Caco-2 (cell line): ENCODE measurements around the gene SIRT7. TPM values are rescaled to one million over a fixed set of nuclear protein-coding genes. Genes with fewer than 3 reads are reported as not detected.

ENCODE experiments used
- BruUV-seq: library from RNA; stranded (reverse); fragments of 400-500 nt; replicated peaks from 2 replicates; lab custom pipeline; 2021; lab: Mats Ljungman, UMichigan
- CTCF ChIA-PET: fragments of 300-600 bp; sonication (Branson Sonifier 250); formaldehyde crosslinking; loops from one replicate; lab custom pipeline; 2022; ENCODE audit warnings: antibody characterized with exemption; lab: Charles Lee
- POLR2A ChIA-PET: fragments of 300-600 bp; sonication (Branson Sonifier 250); formaldehyde crosslinking; loops from one replicate; lab custom pipeline; 2022; ENCODE audit warnings: antibody characterized with exemption; lab: Charles Lee
- DNase-seq, 2 experiments: peaks; one replicate each; pipeline versions ENCODE4 v3.0.0 to v3.0.0-alpha.2; 2020 to 2022
- H3K27me3 ChIP-seq: replicated peaks from 2 replicates; pipeline ENCODE4 v1.6.0; 2011; ENCODE audit warnings: low read length; ENCODE audit not compliant: control insufficient read depth, insufficient read depth
- H3K36me3 ChIP-seq: 2 replicates; pipeline ENCODE4 v1.5.1; 2011; ENCODE audit warnings: low read length; ENCODE audit not compliant: control insufficient read depth, insufficient read depth
- H3K4me1 ChIP-seq: fragments of 250-450 bp; sonication (Bioruptor Pico); 2 replicates; pipeline ENCODE4 v1.5.1; 2020; ENCODE audit warnings: mild to moderate bottlenecking
- H3K4me3 ChIP-seq: 2 replicates; pipeline ENCODE4 v1.5.1; 2011; ENCODE audit warnings: low read depth, mild to moderate bottlenecking, control low read depth, low read length
- H3K9me3 ChIP-seq: fragments of 250-450 bp; sonication (Bioruptor Pico); 2 replicates; pipeline ENCODE4 v1.5.1; 2020; ENCODE audit warnings: mild to moderate bottlenecking, moderate library complexity
- H3K27ac Mint-ChIP-seq: one replicate; pipeline ENCODE4 v1.8.0; 2022; ENCODE audit warnings: mixed read lengths; ENCODE audit not compliant: unreplicated experiment
- H3K27me3 Mint-ChIP-seq: one replicate; pipeline ENCODE4 v1.8.0; 2022; ENCODE audit warnings: mixed read lengths; ENCODE audit not compliant: insufficient read depth, unreplicated experiment
- H3K36me3 Mint-ChIP-seq: one replicate; pipeline ENCODE4 v1.8.0; 2022; ENCODE audit warnings: mild to moderate bottlenecking, mixed read lengths; ENCODE audit not compliant: insufficient read depth, unreplicated experiment
- H3K4me1 Mint-ChIP-seq: one replicate; pipeline ENCODE4 v1.8.0; 2022; ENCODE audit warnings: low read depth, mixed read lengths; ENCODE audit not compliant: unreplicated experiment
- H3K4me3 Mint-ChIP-seq: one replicate; pipeline ENCODE4 v1.8.0; 2022; ENCODE audit warnings: mild to moderate bottlenecking, moderate library complexity, mixed read lengths; ENCODE audit not compliant: unreplicated experiment
- H3K9me3 Mint-ChIP-seq: one replicate; pipeline ENCODE4 v1.8.0; 2022; ENCODE audit warnings: mixed read lengths; ENCODE audit not compliant: unreplicated experiment
- intact Hi-C: fragments of 100-400 bp; cut with micrococcal nuclease; formaldehyde crosslinking; loops from one replicate; pipeline ENCODE4 v1.10.0; 2022; ENCODE audit not compliant: unreplicated experiment
- total RNA-seq: library from RNA; stranded (reverse); gene quantifications from 2 replicates; pipeline ENCODE4 v1.2.3, GENCODE V29; 2022
- TF ChIP-seq, protein P1 (sequence below), 2 experiments: fragments of 200-600 bp in 1 of 2; IDR thresholded peaks; 1 replicate in 1 of 2; 2 replicates in 1 of 2; pipeline versions ENCODE4 v1.5.1 to v1.8.0; 2011 to 2022; ENCODE audit warnings: antibody characterized with exemption in 1 of 2, control low read depth in 1 of 2, inconsistent platforms in 1 of 2, low read depth in 1 of 2, low read length in 1 of 2, mild to moderate bottlenecking in 1 of 2, moderate library complexity in 1 of 2; ENCODE audit not compliant: insufficient read depth in 1 of 2, severe bottlenecking in 1 of 2, unreplicated experiment in 1 of 2

Gene SIRT7
- total RNA-seq, 1 experiment from 2014 or later, result 55.6 TPM

DNA sequence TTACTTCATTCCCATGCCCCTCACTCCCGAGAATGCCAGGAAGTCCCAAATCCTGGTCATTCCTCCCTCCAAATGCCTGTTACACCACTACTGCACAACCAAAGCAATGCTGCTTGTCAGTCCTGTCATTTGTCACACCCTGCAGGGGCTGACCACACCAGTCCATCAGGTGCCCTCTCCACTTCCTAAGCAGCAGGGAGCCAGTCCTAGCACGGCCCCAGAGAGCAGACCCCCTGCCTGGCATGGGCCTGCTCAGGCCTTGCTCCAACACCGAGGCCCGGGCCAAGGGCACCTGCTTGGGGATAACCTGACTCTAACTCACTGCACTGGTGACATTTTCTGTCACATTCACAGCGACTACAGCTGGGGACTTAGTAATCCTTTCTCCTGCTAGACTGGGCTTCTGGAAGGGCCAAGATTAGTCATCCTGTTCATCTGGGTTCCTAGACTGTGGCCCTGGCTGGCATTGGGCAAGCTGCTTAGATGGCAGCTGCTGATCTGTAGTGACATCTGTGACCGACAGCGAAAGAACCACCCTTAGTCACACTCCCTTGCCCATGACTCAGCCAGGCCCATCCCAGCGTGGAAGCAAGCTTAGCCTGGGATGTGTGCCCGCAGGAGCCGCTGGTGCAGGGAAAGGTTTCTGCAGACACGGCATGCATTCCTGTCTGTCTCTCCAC, 32.0 kb downstream of the SIRT7 start:
- H3K4me1 Mint-ChIP-seq, result no peaks in the 10 kb centered on the region
- Histone ChIP-seq H3K27me3 (no peaks in the 10 kb centered on the region), H3K4me3 (no peak overlapping the region), H3K36me3 (peaks cover 10% of the 10 kb centered on the region), H3K4me1 (peaks cover 11% of the 10 kb centered on the region), H3K9me3 (no peaks in the 10 kb centered on the region)
- intact Hi-C loops, result no loop called here
- no peaks in the 10 kb centered on the region for H3K27me3 Mint-ChIP-seq
- no peak overlapping the region for H3K4me3 Mint-ChIP-seq
- H3K27ac Mint-ChIP-seq, result peak overlapping the region; percentile 84
- CTCF ChIA-PET, result no interaction called here
- peaks cover 100% of the 10 kb centered on the region for H3K36me3 Mint-ChIP-seq
- no peaks in the 10 kb centered on the region for H3K9me3 Mint-ChIP-seq
- POLR2A ChIA-PET, result interaction anchor here (1.6 kb wide), 1 partner anchor 11 kb away, joined by 5 read pairs; no protein-coding TSS in a partner anchor
- TF ChIP-seq, protein P1, sequence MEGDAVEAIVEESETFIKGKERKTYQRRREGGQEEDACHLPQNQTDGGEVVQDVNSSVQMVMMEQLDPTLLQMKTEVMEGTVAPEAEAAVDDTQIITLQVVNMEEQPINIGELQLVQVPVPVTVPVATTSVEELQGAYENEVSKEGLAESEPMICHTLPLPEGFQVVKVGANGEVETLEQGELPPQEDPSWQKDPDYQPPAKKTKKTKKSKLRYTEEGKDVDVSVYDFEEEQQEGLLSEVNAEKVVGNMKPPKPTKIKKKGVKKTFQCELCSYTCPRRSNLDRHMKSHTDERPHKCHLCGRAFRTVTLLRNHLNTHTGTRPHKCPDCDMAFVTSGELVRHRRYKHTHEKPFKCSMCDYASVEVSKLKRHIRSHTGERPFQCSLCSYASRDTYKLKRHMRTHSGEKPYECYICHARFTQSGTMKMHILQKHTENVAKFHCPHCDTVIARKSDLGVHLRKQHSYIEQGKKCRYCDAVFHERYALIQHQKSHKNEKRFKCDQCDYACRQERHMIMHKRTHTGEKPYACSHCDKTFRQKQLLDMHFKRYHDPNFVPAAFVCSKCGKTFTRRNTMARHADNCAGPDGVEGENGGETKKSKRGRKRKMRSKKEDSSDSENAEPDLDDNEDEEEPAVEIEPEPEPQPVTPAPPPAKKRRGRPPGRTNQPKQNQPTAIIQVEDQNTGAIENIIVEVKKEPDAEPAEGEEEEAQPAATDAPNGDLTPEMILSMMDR (IDR thresholded peaks at IDR 0.05; ENCODE audit: insufficient read depth in 1 of 2, low read depth in 1 of 2, low read length in 1 of 2, severe bottlenecking in 1 of 2, unreplicated experiment in 1 of 2), result no peak
- no TSS peak for BruUV-seq
- no peak for DNase-seq

- Histone ChIP-seq H3K36me3 (peaks cover 10% of the 10 kb centered on the region), H3K9me3 (no peaks in the 10 kb centered on the region), H3K27me3 (no peaks in the 10 kb centered on the region), H3K4me1 (peaks cover 11% of the 10 kb centered on the region), H3K4me3 (no peak overlapping the region)
- no peak for DNase-seq
- no peaks in the 10 kb centered on the region for H3K4me1 Mint-ChIP-seq
- H3K9me3 Mint-ChIP-seq, result no peaks in the 10 kb centered on the region
- H3K4me3 Mint-ChIP-seq, result no peak overlapping the region
- H3K27ac Mint-ChIP-seq, result peak overlapping the region; percentile 46
- no peaks in the 10 kb centered on the region for H3K27me3 Mint-ChIP-seq
- ChIA-PET POLR2A (no interaction called here), CTCF (no interaction called here)
- TF ChIP-seq, protein P1 (IDR thresholded peaks at IDR 0.05; ENCODE audit: insufficient read depth in 1 of 2, low read depth in 1 of 2, low read length in 1 of 2, severe bottlenecking in 1 of 2, unreplicated experiment in 1 of 2), result no peak
- H3K36me3 Mint-ChIP-seq, result peaks cover 100% of the 10 kb centered on the region
- intact Hi-C loops, result no loop called here
- no TSS peak for BruUV-seq
These were observed 32.5 kb downstream of the SIRT7 start for GRCh38 chr17:81885454-81885853.

GRCh38 chr17:81884968-81885367, 33.0 kb downstream of the SIRT7 start:
- DNase-seq, result no peak
- no peaks in the 10 kb centered on the region for H3K9me3 ChIP-seq
- H3K4me3 ChIP-seq, result no peak overlapping the region
- intact Hi-C loops, result no loop called here
- Mint-ChIP-seq H3K9me3 (no peaks in the 10 kb centered on the region), H3K4me1 (no peaks in the 10 kb centered on the region), H3K36me3 (peaks cover 100% of the 10 kb centered on the region), H3K27ac (no peak overlapping the region), H3K27me3 (no peaks in the 10 kb centered on the region), H3K4me3 (no peak overlapping the region)
- POLR2A ChIA-PET, result no interaction called here
- BruUV-seq, result no TSS peak
- TF ChIP-seq, protein P1 (IDR thresholded peaks at IDR 0.05; ENCODE audit: insufficient read depth in 1 of 2, low read depth in 1 of 2, low read length in 1 of 2, severe bottlenecking in 1 of 2, unreplicated experiment in 1 of 2), result no peak
- H3K27me3 ChIP-seq, result no peaks in the 10 kb centered on the region
- H3K4me1 ChIP-seq, result peaks cover 6% of the 10 kb centered on the region
- H3K36me3 ChIP-seq, result peaks cover 10% of the 10 kb centered on the region
- CTCF ChIA-PET, result no interaction called here
